ENCODE measurements around the gene DIDO1.

Gene DIDO1

GRCh38 chr20:62839261-62839660 is 87.0 kb downstream of the DIDO1 start:
- Histone ChIP-seq H3K4me3 (no peak overlapping the region), H3K27ac (no peak overlapping the region)
- TF ChIP-seq CTCF (IDR thresholded peaks at IDR 0.05) = no peak
- no peak for DNase-seq (ENCODE audit: low spot score)

- H3K27ac ChIP-seq = no peak overlapping the region
- peak; percentile 68 for DNase-seq (ENCODE audit: low spot score)
- TF ChIP-seq CTCF (IDR thresholded peaks at IDR 0.05) = no peak
- no peak overlapping the region for H3K4me3 ChIP-seq
Measured at GRCh38 chr20:62838128-62838891, 88.0 kb downstream of the DIDO1 start.

GRCh38 chr20:62837790-62838127 is 88.5 kb downstream of the DIDO1 start:
- no peak for TF ChIP-seq CTCF (IDR thresholded peaks at IDR 0.05)
- no peak overlapping the region for H3K27ac ChIP-seq
- no peak overlapping the region for H3K4me3 ChIP-seq
- DNase-seq (ENCODE audit: low spot score) = no peak

GRCh38 chr20:62836967-62837490 is 89.3 kb downstream of the DIDO1 start:
- Histone ChIP-seq H3K4me3 (no peak overlapping the region), H3K27ac (no peak overlapping the region)
- TF ChIP-seq CTCF (IDR thresholded peaks at IDR 0.05) = no peak
- no peak for DNase-seq (ENCODE audit: low spot score)

GRCh38 chr20:62835931-62836861 is 90.1 kb downstream of the DIDO1 start:
- Histone ChIP-seq H3K27ac (no peak overlapping the region), H3K4me3 (no peak overlapping the region)
- peak; percentile 65 for DNase-seq (ENCODE audit: low spot score)
- TF ChIP-seq CTCF (IDR thresholded peaks at IDR 0.05) = no peak

- H3K4me3 ChIP-seq = no peak overlapping the region
- DNase-seq (ENCODE audit: low spot score) = peak; percentile 68
- TF ChIP-seq CTCF (IDR thresholded peaks at IDR 0.05) = no peak
- H3K27ac ChIP-seq = no peak overlapping the region
Measured at GRCh38 chr20:62834967-62835730, 91.2 kb downstream of the DIDO1 start.

Data from coronary artery (tissue), 2 donors.